ENCODE results near the gene UBQLN4. TPM values are rescaled to one million over a fixed set of nuclear protein-coding genes. Genes with fewer than 3 reads are reported as not detected.

Gene UBQLN4
- total and polyA plus RNA-seq, 2 of the 4 experiments (the other 2 are of a cell fraction): 8.8 to 21.6 TPM

GRCh38 chr1:156080241-156080862 lies 26.8 kb upstream of the UBQLN4 start:
- in situ Hi-C loops (cut with MboI; ENCODE audit: low sequenced_read_pairs): no loop called here
- H3K9ac ChIP-seq (ENCODE audit: low read depth, low read length): peak overlapping the region; percentile 94
- H3K79me1 ChIP-seq (ENCODE audit: low read depth in 1 of 2, low read length in 2 of 2): peaks cover 37 to 91% of the 10 kb centered on the region in 2 experiments
- no CpG with 5 or more reads among the region's 8 CpGs for WGBS, 2 experiments (ENCODE audit: extremely low coverage in 2 of 2, insufficient read length in 1 of 2)
- intact Hi-C loops (cut with micrococcal nuclease): no loop called here
- DNase-seq: no peak
- no peaks in the 10 kb centered on the region for H3K9me3 ChIP-seq (ENCODE audit: control insufficient read depth, insufficient read depth, low read length)
- peak overlapping the region; percentile 89 for H3K4ac ChIP-seq (ENCODE audit: low read depth, low read length)
- peak overlapping the region; percentile 46; the same call in 1 of the 2 replicates for H3K23ac ChIP-seq (ENCODE audit: low read depth, low read length)
- peak overlapping the region; percentile 19; the same call in 1 of the 2 replicates for H2BK120ac ChIP-seq (ENCODE audit: low read depth, low read length)
- no peak overlapping the region for H2BK15ac ChIP-seq (ENCODE audit: low read depth, low read length)
- no peak overlapping the region; the same call in 1 of the 2 replicates for H3K18ac ChIP-seq (ENCODE audit: low read depth, low read length)
- peaks cover 22% of the 10 kb centered on the region for H3K4me1 ChIP-seq (ENCODE audit: control insufficient read depth, insufficient read depth, low read length)
- dilution Hi-C loops (cut with HindIII; ENCODE audit: low sequenced_read_pairs, unreplicated experiment): no loop called here
- peak overlapping the region; percentile 76 to 91; a peak in 2 of 4 replicates for H4K8ac ChIP-seq (ENCODE audit: low read depth in 2 of 2, low read length in 2 of 2)
- H3K14ac ChIP-seq (replicated peaks; ENCODE audit: low read depth, low read length): peak overlapping the region; percentile 89
- no TSS peak for BruUV-seq (replicated peaks)
- peak overlapping the region; percentile 96 for H2AK5ac ChIP-seq (ENCODE audit: low read depth, low read length)
- ATAC-seq (ENCODE audit: low read depth): peak; percentile 6; the same call in 1 of the 2 replicates
- no peak overlapping the region for H2BK20ac ChIP-seq (ENCODE audit: low read depth, low read length)
- peak overlapping the region; percentile 92 for H3K4me2 ChIP-seq (ENCODE audit: low read depth, low read length)
- peak overlapping the region; percentile 71 for H3K4me3 ChIP-seq (ENCODE audit: insufficient read depth, low read depth, low read length)
- peaks cover 10% of the 10 kb centered on the region for H3K9me1 ChIP-seq (ENCODE audit: insufficient read depth, low read length)
- peak overlapping the region; percentile 87 for H4K91ac ChIP-seq (ENCODE audit: insufficient read depth, low read depth, low read length)
- H3K27ac ChIP-seq (ENCODE audit: insufficient read depth, low read length): peak overlapping the region; percentile 91
- CTCF ChIA-PET: interaction anchor here (0.6 kb wide), 1 partner anchor 20 kb away, joined by 4 read pairs; no protein-coding TSS in a partner anchor
- no peak overlapping the region for H2BK5ac ChIP-seq (ENCODE audit: low read depth, low read length, poor library complexity, severe bottlenecking)
- H4K20me1 ChIP-seq (ENCODE audit: insufficient read depth, low read length): peaks cover 28% of the 10 kb centered on the region
- H4K5ac ChIP-seq (ENCODE audit: low read depth, low read length): peak overlapping the region; percentile 35; the same call in 1 of the 2 replicates
- H2AK9ac ChIP-seq (replicated peaks; ENCODE audit: low read depth, low read length, poor library complexity): peak overlapping the region; percentile 98
- POLR2A ChIA-PET (ENCODE audit: unreplicated experiment): interaction anchor here (0.6 kb wide), 1 partner anchor 22 kb away, joined by 13 read pairs; no protein-coding TSS in a partner anchor
- no peaks in the 10 kb centered on the region for H3K27me3 ChIP-seq (ENCODE audit: control insufficient read depth, insufficient read depth, low read length)
- peaks cover 24% of the 10 kb centered on the region for H3K36me3 ChIP-seq (ENCODE audit: control insufficient read depth, insufficient read depth, low read length)
- TF ChIP-seq ELK1 (IDR thresholded peaks at IDR 0.05; ENCODE audit: borderline replicate concordance, low read depth, low read length) (no peak), MAZ (IDR thresholded peaks at IDR 0.05; ENCODE audit: borderline replicate concordance, low read depth, low read length) (no peak), RCOR1 (IDR thresholded peaks at IDR 0.05; ENCODE audit: insufficient replicate concordance, low read length) (no peak), FOS (IDR thresholded peaks at IDR 0.05; ENCODE audit: low read depth, low read length) (no peak), CHD1 (IDR thresholded peaks at IDR 0.05; ENCODE audit: low read depth, low read length) (no peak), SMC3 (IDR thresholded peaks at IDR 0.05; ENCODE audit: low read depth, low read length) (no peak), MAFK (IDR thresholded peaks at IDR 0.05; ENCODE audit: low read depth, low read length) (no peak), RFX5 (IDR thresholded peaks at IDR 0.05; ENCODE audit: low read depth, low read length) (no peak), BHLHE40 (IDR thresholded peaks at IDR 0.05; ENCODE audit: low read depth, low read length) (no peak)
- H3K56ac ChIP-seq (ENCODE audit: extremely low read depth, insufficient read depth, low read length): peak overlapping the region; percentile 71; the same call in 1 of the 2 replicates
- peak overlapping the region; percentile 87 for H2AFZ ChIP-seq (replicated peaks; ENCODE audit: low read length, poor library complexity)
